Spleen (tissue), 7 donors: ENCODE data around the gene KRT13.

ENCODE experiments used
- CTCF ChIP-seq, 11 experiments: fragments of 200-600 bp in 7 of 11; fragments of 450-650 bp in 4 of 11; sonication (generic) in 4 of 11; IDR thresholded peaks in 8 of 11; conservative IDR thresholded peaks in 3 of 11; 1 replicate in 7 of 11; 2 replicates in 4 of 11; pipeline versions ENCODE4 v1.4.0 to v1.8.0; 2016 to 2021; ENCODE audit warnings: antibody characterized with exemption in 11 of 11, inconsistent platforms in 4 of 11, mild to moderate bottlenecking in 1 of 11
- POLR2A ChIP-seq, 3 donors: fragments of 450-650 bp; IDR thresholded peaks; one replicate each; pipeline ENCODE4 v1.5.1; 2017; ENCODE audit warnings: antibody characterized with exemption in 3 of 3, mild to moderate bottlenecking in 1 of 3
- POLR2AphosphoS5 ChIP-seq, 3 donors: sonication (generic); formaldehyde crosslinking; IDR thresholded peaks; one replicate each; pipeline ENCODE4 v1.5.1; 2017; ENCODE audit warnings: antibody characterized with exemption in 3 of 3
- donor health status: DM: no; HTN: no; CAD: no; lungs with moderate emphysema.
- donor health status: DM: no; HTN: no; CAD: no.
- donor health status: DM: no; HTN: no; CAD: no.

- no peak for TF ChIP-seq CTCF (IDR thresholded peaks at IDR 0.05 in 8 of 11, conservative IDR thresholded peaks at IDR 0.05 in 3 of 11)
- no peak for TF ChIP-seq POLR2AphosphoS5 (IDR thresholded peaks at IDR 0.05)
- no peak for TF ChIP-seq POLR2A (IDR thresholded peaks at IDR 0.05)
Observed at GRCh38 chr17:41464173-41464572, 41.2 kb downstream of the KRT13 start.
